HL-60 (cell line): Measurements from ENCODE around the gene KCNE1.
"Not testable (repeated sequence)": the region's sequence is repeated elsewhere in the genome, so short reads cannot be mapped to it uniquely, and the experiment has no call there.

Experiments used
- DNase-seq, 2 experiments: peaks; one replicate each; pipeline ENCODE4 v3.0.0-alpha.2; 2010 to 2020; ENCODE audit warnings: low read depth in 1 of 2, low spot score in 1 of 2
- H3K27ac ChIP-seq: fragments of 250-450 bp; sonication (Bioruptor Pico); replicated peaks from 2 replicates; pipeline ENCODE4 v1.5.1; 2020; ENCODE audit warnings: mild to moderate bottlenecking, moderate library complexity
- H3K27me3 ChIP-seq: fragments of 250-450 bp; sonication (Bioruptor Pico); 2 replicates; pipeline ENCODE4 v1.5.1; 2021; ENCODE audit warnings: mild to moderate bottlenecking, moderate library complexity; ENCODE audit not compliant: insufficient read depth, poor library complexity, severe bottlenecking
- H3K4me3 ChIP-seq: replicated peaks from 2 replicates; pipeline ENCODE4 v1.5.1; 2011; ENCODE audit warnings: mild to moderate bottlenecking, control low read depth, low read length; ENCODE audit not compliant: insufficient read depth

Gene KCNE1

GRCh38 chr21:34400522-34400921 lies 111.5 kb downstream of the KCNE1 start:
- DNase-seq, H3K4me3 ChIP-seq, H3K27ac ChIP-seq, H3K27me3 ChIP-seq: not testable (repeated sequence)
